ENCODE results near the gene ZNF695. TPM values are rescaled to one million over a fixed set of nuclear protein-coding genes. Genes with fewer than 3 reads are reported as not detected.

The ZNF695 gene
- total RNA-seq, 1 donor from 2014 or later: 0.18 TPM

DNA sequence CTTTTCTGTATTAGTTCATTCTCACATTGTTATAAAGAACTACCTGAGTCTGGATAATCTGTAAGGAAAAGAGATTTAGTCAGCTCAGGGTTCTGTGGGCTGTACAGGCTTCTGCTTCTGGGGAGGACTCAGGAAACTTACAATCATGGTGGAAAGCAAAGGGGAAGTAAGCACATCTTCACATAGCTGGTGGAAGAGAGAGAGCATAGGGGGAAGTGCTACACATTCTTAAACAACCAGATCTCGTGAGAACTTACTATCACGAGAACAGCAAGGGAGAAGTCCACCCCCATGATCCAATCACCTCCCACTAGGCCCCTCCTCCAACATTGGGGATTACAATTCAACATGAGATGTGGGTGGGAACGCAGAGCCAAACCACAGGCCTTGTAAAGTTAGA, 38.2 kb downstream of the ZNF695 start:
- DNase-seq (ENCODE audit: low spot score) (no peak), ATAC-seq (no peak)
- intact Hi-C loops (cut with DNase I): no loop called here

DNA sequence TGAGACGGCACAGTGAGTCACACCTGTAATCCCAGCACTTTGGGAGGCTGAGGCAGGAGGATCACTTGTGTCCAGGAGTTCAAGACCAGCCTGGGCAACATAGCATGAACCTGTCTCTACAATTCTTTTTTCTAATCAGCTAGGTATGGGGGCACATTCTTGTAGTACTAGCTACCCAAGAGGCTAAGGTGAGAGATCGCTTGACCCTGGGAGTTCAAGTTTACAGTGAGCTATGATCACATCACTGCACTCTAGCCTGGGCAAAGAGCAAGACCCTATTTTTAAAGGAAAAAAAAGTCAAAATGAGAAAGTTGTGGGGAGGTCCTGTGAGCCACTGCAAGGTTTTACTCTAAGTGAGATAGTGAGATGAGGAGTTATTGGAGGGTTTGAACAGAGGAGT, 41.4 kb downstream of the ZNF695 start:
- no peak for DNase-seq (ENCODE audit: low spot score)

DNA sequence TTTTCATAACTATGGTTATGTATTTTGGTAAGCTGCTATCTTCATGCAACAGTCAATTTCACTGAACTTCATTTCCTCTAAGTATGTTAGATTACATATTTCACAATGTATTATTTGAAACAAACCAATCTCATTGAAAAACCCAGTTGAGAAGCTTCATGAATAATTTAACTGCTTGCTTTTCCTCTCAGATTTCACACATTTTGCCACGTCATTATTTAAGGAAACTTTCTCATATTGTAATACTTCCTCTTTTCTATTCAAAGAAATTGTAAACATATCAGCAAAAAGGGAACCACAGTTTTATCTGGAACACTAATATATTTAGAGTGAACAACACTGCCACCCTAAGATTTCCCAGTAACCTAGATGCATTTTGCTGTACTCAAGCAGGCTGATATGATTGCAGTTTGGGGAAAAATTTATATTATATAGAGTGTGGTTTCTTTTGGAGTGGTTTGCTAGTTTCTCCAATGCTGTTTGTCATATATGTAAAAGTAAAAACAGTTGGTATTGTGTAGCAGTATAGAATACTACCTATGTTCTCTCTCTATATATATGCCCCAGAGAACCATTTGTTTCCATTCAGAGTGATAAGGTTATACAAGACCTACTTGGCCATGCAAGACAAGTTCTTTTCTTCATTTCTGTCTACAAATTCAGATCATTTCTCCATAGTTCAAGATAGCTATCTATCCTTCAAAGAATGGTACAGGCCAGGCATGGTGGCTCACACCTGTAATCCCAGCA, 47.7 kb downstream of the ZNF695 start:
- ATAC-seq (peak; percentile 65), DNase-seq (ENCODE audit: low spot score) (no peak)
- intact Hi-C loops (cut with DNase I): no loop called here

More for the DNA sequence above, 41.4 kb downstream of the ZNF695 start:
- ATAC-seq: no peak
- intact Hi-C loops (cut with DNase I): no loop called here

DNA sequence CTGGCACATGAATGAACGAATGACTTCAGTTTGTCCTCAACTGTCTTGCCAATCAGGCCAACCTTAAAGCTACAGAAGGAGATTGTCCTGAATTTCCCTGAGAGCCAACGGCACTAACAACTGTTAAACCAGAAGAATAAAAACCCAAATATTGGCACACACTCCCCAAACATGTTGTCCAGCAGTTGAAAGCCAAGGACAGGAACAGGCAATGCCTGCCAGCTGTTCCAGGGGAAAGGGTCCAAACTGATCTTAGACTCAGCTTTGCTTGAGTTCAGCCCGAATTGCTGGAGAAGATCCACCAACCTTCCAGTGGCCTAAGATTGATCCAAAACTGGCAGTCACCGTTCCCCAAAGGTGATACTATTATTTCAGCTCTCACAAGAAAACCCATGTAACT, 53.7 kb downstream of the ZNF695 start:
- DNase-seq (ENCODE audit: low spot score) (no peak), ATAC-seq (no peak)
- intact Hi-C loops (cut with DNase I): no loop called here

DNA sequence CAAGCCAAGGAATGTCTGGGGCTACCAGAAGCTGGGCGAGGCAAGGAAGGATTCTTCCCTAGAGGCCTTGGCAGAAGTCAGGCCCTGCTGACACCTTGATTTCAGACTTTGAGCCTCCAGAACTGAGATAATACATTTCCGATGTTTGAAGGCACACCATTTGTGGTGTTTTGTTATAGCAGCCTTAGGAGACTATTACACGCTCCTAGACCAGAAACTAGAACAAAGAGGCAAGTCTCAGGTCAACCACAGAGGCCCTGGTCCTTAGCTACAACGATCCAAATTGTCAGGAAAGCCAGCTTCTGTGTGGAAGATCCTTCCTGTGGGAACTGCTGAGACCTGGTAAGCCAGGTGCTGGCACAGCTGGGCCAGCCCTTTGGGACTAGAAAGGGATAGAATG, 56.4 kb downstream of the ZNF695 start:
- intact Hi-C loops (cut with DNase I): no loop called here
- DNase-seq (ENCODE audit: low spot score) (no peak), ATAC-seq (no peak)

DNA sequence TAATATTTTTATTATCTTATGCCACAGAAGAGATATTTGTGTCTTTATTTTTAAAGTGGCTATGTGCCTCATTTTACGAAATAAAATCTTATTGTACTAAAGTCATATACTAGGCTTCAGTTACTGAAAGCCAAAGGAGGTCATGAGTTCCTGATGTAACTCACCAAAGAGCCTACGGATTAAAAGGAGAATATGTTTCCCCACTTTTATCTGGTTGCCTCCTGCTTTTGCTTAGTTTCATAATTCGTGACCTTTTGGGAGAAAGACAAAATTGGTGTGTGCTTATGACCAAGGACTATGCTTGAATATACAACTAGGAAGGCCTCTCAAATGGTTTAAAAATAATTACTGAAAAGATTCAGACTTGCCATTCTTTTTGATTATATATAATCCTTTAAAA, 57.9 kb downstream of the ZNF695 start:
- ATAC-seq (no peak), DNase-seq (ENCODE audit: low spot score) (no peak)
- intact Hi-C loops (cut with DNase I): no loop called here

DNA sequence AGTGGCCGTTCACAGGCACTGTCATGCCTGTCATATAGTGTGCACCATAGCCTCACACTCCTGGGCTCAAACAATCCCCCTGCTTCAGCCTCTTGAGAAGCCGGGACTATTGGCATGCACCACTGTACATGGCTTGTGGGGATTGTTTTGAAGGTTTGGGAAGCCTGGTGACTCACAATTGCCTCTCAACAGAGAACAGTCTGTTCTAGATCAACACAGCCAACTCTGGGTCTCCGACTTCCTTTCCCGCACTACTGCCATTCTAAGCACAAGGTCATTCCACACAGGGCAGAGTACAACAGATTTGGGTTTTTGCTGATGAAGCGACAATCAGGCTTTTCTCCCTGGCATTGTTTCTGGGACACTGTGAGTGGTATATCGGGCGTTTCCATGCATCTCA, 60.6 kb downstream of the ZNF695 start:
- peak; percentile 92 for ATAC-seq
- DNase-seq (ENCODE audit: low spot score): no peak
- intact Hi-C loops (cut with DNase I): no loop called here

DNA sequence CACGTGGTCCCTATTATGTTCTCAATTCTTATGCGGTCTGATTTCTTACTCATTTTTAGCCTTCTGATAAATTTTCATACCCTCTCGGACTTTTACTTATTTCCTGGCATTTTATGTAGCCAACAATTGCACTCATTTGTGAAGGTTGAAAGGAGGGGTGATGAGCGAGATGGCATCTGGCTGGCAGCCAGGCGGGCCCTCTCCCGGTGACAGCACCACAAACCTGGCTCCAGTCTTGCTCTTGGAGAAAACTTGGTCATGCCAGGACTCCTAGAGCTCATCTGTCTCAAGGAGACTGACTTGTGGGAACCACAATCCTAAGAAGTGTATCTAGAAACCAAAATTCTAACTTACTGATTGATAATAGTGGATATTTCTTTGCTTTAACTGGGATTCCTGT, 61.5 kb downstream of the ZNF695 start:
- DNase-seq (ENCODE audit: low spot score): no peak
- intact Hi-C loops (cut with DNase I): no loop called here
- ATAC-seq: no peak

Other genes with a start within 250 kb of the ZNF695 start
- gene AHCTF1, start 76.1 kb downstream of the ZNF695 start, total RNA-seq: 46.4 TPM
- 3.2 TPM for gene ZNF670, start 70.8 kb upstream of the ZNF695 start, total RNA-seq
- 6.7 TPM for gene ZNF669, start 96.3 kb upstream of the ZNF695 start, total RNA-seq
- 29.6 TPM for gene ZNF124, start 164.0 kb upstream of the ZNF695 start, total RNA-seq
- gene VN1R5, start 248.0 kb upstream of the ZNF695 start, total RNA-seq: not detected